ENCODE results near the gene HIGD1C.
A peak's percentile ranks its signal among the peaks of the same experiment; 100 is the strongest.
"Not testable (repeated sequence)": the region's sequence is repeated elsewhere in the genome, so short reads cannot be mapped to it uniquely, and the experiment has no call there.

HIGD1C gene

GRCh38 chr12:50985322-50985721 lies 33.0 kb downstream of the HIGD1C start:
- DNase-seq (ENCODE audit: low read depth) = peak; percentile 70

- DNase-seq (ENCODE audit: low read depth) = peak; percentile 29
Measured at GRCh38 chr12:50986966-50987737, 34.8 kb downstream of the HIGD1C start.

GRCh38 chr12:50988051-50988450 lies 35.7 kb downstream of the HIGD1C start:
- peak; percentile 19 for DNase-seq (ENCODE audit: low read depth)

- no peak for DNase-seq (ENCODE audit: low read depth)
Measured at GRCh38 chr12:50988871-50989270, 36.5 kb downstream of the HIGD1C start.

- DNase-seq (ENCODE audit: low read depth) = no peak
Measured at GRCh38 chr12:50990147-50990727, 37.9 kb downstream of the HIGD1C start.

GRCh38 chr12:50990791-50991190 lies 38.4 kb downstream of the HIGD1C start:
- DNase-seq (ENCODE audit: low read depth) = no peak

GRCh38 chr12:50991291-50991690 lies 38.9 kb downstream of the HIGD1C start:
- DNase-seq (ENCODE audit: low read depth) = no peak

GRCh38 chr12:50992819-50993218 lies 40.5 kb downstream of the HIGD1C start:
- no peak for DNase-seq (ENCODE audit: low read depth)

- no peak for DNase-seq (ENCODE audit: low read depth)
Measured at GRCh38 chr12:50999093-50999492, 46.7 kb downstream of the HIGD1C start.

GRCh38 chr12:51000245-51000644 lies 47.9 kb downstream of the HIGD1C start:
- peak; percentile 42 for DNase-seq (ENCODE audit: low read depth)

- DNase-seq (ENCODE audit: low read depth) = no peak
Measured at GRCh38 chr12:51001799-51002198, 49.5 kb downstream of the HIGD1C start.

GRCh38 chr12:51004504-51004903 lies 52.2 kb downstream of the HIGD1C start:
- DNase-seq (ENCODE audit: low read depth) = no peak

- no peak for DNase-seq (ENCODE audit: low read depth)
Measured at GRCh38 chr12:51005030-51005429, 52.7 kb downstream of the HIGD1C start.

- DNase-seq (ENCODE audit: low read depth) = no peak
Measured at GRCh38 chr12:51005671-51006070, 53.3 kb downstream of the HIGD1C start.

- DNase-seq (ENCODE audit: low read depth) = no peak
Measured at GRCh38 chr12:51008329-51009055, 56.1 kb downstream of the HIGD1C start.

- no peak for DNase-seq (ENCODE audit: low read depth)
Measured at GRCh38 chr12:51009056-51009440, 56.7 kb downstream of the HIGD1C start.

- DNase-seq (ENCODE audit: low read depth) = no peak
Measured at GRCh38 chr12:51011955-51012354, 59.6 kb downstream of the HIGD1C start.

GRCh38 chr12:51012570-51013236 lies 60.4 kb downstream of the HIGD1C start:
- no peak for DNase-seq (ENCODE audit: low read depth)

- no peak for DNase-seq (ENCODE audit: low read depth)
Measured at GRCh38 chr12:51013441-51013840, 61.1 kb downstream of the HIGD1C start.

- DNase-seq (ENCODE audit: low read depth) = not testable (repeated sequence)
Measured at GRCh38 chr12:51014467-51014866, 62.1 kb downstream of the HIGD1C start.

GRCh38 chr12:51017452-51017851 lies 65.1 kb downstream of the HIGD1C start:
- DNase-seq (ENCODE audit: low read depth) = no peak

- DNase-seq (ENCODE audit: low read depth) = no peak
Measured at GRCh38 chr12:51018956-51019355, 66.6 kb downstream of the HIGD1C start.

GRCh38 chr12:51019927-51020326 lies 67.6 kb downstream of the HIGD1C start:
- DNase-seq (ENCODE audit: low read depth) = no peak

Measured in GM04503 (cell line).